Measurements from ENCODE around the gene FAM131C.
A peak's percentile ranks its signal among the peaks of the same experiment; 100 is the strongest.
"Not testable (repeated sequence)": the region's sequence is repeated elsewhere in the genome, so short reads cannot be mapped to it uniquely, and the experiment has no call there.

The FAM131C gene

DNA sequence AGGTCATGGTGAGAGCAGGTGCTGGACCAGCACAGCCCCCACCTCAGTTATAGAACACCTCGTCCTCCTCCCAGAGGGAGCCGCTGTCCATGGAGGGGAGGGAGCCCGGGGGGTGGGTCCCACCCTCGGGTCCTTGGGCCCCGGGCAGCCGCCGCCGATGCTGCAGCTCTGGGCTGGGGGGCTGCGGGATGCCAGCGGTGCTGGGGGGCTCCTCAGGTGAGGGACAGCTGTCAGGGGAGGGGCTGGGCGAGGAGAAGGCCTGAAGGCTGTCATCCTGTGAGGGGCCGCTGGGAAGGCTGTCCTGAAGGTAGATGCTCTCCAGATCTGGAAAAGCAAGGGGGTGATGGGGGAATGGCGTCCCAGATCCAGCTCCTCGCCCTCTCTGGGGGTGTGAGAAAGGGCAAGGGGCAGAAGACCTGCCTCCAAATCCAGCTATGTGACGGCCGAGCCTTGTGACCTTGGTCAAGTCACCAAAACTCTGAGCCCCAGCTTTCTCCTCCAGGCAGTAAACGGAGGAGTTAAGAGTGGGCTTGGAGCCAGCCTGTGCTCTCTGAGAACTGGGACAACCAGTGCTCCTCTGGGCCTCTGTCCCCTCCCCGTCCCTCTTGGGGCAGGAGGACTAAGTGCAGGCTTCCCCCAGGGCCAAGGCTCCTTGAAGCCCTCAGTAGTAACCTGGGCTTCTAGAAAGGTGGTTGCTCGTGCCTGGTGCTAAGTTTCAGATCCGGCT, 14.9 kb downstream of the FAM131C start:
- DNase-seq = not testable (repeated sequence)

DNA sequence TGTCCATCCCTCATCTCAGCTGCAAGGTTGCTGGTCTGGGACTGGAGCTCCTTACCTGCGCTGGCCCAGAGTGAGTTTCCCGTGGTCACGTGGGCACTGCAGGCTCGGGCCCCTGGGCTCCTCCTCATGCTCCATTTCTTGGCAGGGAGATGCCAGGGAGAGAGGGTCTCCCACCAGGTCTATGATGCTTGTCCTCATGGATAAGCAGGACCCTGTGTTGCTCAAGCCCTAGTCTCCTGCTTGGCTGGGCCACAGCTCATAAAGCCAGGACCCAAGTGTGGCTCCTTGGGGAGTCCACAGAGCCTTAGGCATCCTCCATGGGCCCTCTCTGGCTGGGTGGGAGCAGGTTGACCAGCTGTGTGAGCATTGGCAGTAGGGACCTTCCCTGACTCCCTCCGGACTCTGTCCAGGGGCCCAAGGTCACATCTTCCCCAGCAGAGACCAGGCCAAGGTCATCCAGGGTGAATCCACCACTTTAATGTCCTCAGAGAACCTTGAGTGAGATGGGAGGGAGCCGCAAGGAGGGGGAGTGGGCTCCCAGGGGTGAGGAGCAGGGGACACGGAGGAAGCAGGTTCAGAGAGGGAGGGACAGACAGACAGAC, 16.0 kb downstream of the FAM131C start:
- DNase-seq = not testable (repeated sequence)

GRCh38 chr1:16056521-16056912, 16.9 kb downstream of the FAM131C start:
- not testable (repeated sequence) for DNase-seq

DNA sequence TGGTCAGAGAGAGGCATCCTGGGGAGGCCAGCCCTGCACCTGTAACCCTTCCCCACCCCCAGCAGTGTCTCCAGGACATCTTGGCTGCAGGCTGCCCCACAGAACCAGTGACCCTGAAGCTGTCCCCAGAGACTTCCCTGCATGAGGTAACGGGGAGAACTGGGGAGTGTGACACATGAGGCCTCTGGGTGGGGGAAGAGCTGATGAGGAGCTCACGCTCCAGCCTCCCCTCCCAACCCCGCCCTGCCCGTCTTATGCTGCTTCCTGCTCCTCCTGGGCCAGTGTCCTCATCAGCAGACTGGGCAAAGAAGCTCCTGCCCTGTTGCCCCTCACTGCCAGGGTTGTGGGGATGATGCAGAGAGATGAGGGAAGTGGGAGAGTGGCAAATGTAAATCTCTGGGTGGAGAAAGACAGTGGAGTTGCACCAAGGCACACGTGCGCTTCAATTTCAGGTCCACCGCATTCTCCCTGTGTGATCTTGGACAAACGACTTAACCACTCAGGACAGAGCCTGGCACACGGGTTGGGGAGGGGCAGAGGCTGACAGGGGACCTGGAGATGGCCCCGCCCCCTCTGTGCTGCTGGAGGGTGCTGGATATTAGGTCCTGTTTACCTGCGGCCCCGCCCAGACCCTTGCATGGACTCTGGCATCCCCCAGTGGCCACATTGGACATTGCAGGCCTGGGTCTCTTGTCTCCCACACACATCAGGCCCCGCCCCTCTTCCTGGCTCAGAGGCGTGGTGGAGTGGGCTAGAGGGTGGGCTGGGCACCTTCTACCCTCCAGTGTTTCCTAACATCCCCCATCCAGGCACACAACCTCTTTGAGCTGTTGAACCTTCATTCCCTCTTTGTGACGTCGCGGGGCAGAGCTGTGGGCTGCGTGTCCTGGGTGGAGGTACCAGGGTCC, 17.6 kb downstream of the FAM131C start:
- DNase-seq = peak; percentile 77

DNA sequence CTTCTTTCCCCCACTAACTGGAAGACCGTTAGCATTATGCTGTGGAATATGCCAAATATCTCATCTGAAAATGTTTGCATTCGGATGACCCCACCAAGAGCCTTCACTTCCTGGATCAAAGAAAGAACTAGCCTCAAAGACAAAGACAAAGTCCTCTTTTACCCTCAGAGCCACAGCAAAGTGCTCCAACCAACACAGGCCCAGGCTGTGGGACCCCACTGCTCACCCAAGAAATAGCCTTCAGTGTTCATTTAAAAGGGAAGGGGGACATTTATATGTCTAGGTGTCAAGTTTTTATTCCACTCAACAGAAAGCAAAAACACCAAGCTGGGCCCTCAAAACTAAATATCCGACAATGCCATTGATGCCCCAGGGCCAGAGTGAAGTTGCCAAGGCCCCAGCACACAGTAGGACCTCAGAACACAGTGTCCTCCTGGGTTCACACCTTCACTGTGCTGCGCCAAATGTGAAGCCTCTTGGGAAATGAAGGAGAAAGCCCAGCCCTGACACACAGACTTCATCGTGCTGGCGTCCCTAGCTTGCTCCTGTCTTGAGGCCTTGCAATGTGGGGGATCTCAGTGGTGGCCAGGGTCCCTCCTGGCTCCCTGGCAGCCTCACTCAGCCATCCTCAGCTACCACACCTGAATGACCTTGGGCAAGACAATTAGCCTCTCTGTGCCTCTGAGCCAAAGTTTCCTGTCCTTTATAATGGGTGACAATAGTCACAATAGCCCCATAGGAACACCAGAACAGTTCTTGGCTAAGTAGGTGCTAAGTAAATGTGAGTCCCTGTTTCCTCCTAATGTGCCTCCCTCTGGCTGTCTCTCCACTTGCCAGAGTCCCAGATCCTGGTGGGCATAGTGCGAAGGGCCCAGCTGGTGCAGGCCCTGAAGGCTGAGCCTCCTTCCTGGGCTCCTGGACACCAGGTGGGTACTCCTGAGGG, 18.6 kb downstream of the FAM131C start:
- DNase-seq = no peak

- DNase-seq = no peak
These were observed 19.5 kb downstream of the FAM131C start for GRCh38 chr1:16053781-16054502.

DNA sequence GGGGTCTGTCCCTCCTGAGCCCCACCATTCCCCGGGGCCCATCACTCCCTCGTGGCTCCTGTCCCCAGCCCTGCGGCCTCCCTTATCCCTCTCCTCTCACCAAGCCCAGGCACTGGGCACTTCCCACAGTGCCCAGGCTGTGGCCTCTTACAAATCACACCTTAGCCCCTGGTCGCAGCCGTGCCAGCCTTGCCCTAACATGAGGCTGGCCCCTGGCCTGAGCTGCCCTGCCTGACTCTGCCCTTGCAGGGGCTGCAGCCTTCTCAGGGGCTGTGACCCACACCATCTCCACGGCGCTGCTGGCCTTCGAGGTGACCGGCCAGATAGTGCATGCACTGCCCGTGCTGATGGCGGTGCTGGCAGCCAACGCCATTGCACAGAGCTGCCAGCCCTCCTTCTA, 21.5 kb downstream of the FAM131C start:
- DNase-seq = not testable (repeated sequence)

GRCh38 chr1:16051039-16051438, 22.4 kb downstream of the FAM131C start:
- DNase-seq = no peak

DNA sequence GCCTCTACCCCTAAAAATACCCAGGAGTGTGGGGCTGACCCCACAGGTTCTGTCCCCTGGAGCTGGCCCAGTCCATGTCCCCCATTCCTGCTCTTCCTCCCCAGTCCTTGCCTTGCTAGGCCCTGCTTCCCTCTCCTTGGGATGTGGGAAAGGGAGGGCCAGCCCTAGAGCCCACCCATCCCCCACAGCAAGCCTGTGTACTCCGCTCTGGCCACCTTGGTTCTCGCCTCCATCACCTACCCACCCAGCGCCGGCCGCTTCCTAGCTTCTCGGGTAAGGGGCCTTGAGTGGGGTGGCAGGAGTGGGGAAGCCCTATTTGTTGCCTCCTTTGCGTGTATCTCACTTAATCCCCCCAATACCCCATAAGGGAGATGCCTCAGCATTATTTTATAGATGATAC, 23.1 kb downstream of the FAM131C start:
- no peak for DNase-seq

DNA sequence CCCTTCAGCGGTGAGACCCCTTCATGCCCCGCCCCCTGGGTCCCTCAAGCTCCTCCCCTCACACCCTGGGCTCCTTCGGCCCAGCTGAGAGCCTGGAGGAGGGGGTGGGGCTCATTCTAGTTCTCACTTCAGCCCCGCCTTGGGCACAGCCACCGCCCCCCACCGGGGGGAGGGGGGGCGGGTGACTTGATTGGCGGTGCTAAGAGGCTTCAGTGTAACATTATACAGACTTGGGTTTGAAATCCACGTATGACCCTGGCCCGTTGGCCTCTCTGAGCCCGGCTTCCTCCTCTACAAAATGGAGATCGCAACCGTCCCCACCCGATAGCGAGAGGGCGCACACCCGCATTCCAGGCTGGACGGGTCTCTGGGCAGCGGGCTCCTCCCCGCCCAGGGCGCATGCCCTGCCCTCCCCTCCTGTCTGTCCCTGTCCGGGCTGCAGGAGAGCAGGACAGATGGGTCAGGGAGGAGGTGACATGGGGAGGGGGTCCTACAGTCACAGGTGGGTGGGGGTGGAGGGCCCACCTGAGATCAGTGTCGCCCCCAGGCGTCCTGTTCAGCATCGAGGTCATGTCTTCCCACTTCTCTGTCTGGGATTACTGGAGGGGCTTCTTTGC, 24.8 kb downstream of the FAM131C start:
- peak; percentile 43 for DNase-seq

GRCh38 chr1:16047791-16048475, 25.5 kb downstream of the FAM131C start:
- no peak for DNase-seq

DNA sequence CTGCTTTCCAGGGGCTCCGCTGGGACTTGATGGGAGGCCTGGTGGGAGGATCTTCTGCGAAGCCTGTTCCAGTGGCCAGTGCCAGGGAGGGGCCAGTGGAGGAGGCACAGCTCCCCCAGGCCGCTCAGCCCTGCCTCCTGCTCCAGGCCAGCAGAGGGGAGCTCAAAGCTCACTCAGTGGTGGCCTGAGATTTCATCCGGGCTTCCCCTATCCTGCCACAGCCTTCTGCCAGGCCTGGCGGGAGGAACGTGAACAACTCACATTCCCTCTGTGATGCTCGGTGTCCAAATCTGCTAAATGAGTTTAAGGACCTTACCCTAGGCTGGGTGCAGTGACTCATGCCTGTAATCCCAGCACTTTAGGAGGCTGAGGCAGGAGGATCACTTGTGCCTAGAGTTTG, 26.6 kb downstream of the FAM131C start:
- DNase-seq = no peak

DNA sequence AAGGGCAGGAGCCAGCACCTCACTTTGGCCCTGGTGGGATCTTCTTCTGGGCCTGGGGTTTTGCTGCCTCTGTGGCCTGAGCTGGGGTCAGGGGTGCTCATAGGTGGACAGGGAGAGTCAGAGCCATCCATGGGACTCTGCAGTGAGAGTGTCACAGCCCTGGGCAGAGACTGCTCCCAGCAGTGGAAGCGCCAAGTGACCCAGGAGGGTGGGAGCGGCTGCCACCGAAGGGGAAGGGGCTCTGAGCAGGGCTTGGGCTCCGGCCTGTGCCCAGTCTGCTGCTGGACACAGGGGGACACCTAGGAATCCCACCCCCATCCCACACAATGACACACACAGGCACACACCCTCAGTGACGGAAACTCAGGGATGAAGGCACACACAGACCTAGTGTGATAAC, 29.5 kb downstream of the FAM131C start:
- no peak for DNase-seq

GRCh38 chr1:16043521-16043920, 29.9 kb downstream of the FAM131C start, which contains the start of gene CLCNKB:
Gene CLCNKB (plus strand): TSS chr1:16043782. CDS start chr1:16044493, 711 bp downstream.
- DNase-seq = no peak

DNA sequence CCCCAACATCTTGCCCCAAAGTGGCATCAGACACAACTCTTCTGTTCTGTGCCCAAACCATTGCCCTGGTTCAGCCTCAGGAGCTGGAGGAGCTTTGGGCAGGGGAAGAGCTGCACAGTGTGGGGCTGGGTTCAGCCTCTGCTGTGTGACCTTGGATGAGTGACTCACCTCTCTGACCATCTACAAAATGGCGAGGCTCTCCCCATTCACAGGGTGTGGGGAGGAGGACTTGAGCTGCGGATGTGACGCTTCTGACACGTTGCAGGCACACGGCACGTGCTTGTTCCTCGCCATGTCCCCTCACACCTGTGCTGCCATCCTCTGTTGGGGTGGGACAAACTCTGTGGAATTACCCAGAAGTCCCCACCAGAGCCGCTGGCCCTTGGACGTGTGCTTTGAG, 30.8 kb downstream of the FAM131C start:
- DNase-seq = not testable (repeated sequence)

GRCh38 chr1:16042096-16042495, 31.4 kb downstream of the FAM131C start:
- no peak for DNase-seq

- DNase-seq = no peak
These were observed 32.3 kb downstream of the FAM131C start for GRCh38 chr1:16041200-16041599.

- DNase-seq = not testable (repeated sequence)
These were observed 33.6 kb downstream of the FAM131C start for GRCh38 chr1:16039871-16040270.

- no peak for DNase-seq
These were observed 34.9 kb downstream of the FAM131C start for GRCh38 chr1:16038620-16038912.

DNA sequence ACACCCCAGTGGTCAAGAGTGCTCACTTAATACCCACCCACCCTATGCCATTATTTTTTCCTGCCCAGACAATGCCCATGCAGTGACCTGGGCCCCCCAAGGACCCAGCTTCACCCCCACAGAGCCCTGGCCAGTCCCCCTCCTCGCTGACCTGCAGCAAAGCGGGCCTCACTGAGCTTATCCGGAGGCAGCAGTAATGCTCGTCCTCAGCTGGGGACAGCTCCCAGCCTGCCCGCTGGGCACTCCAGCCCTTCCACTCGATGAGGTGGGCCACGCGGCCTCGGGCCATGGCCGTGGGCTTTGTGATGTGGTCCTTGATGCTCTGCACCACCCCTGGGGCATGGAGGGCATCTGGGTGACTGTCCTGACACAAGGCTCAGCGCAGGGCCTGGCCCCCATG, 37.0 kb downstream of the FAM131C start:
- DNase-seq = not testable (repeated sequence)

All from effector CD8-positive, alpha-beta T cell (primary cell).